ENCODE results near the gene ATAD5.

Gene ATAD5

GRCh38 chr17:30790279-30790678, 41.5 kb upstream of the ATAD5 start:
- H3K4me3 ChIP-seq (ENCODE audit: low read length) = no peak overlapping the region
- no peak overlapping the region for H3K27ac ChIP-seq (ENCODE audit: low read depth, low read length)
- no peaks in the 10 kb centered on the region for H3K9me2 ChIP-seq (replicated peaks; ENCODE audit: control insufficient read depth, low read length)
- H3K36me3 ChIP-seq (ENCODE audit: control insufficient read depth, low read length) = peaks cover 80% of the 10 kb centered on the region
- H3K4me2 ChIP-seq (ENCODE audit: low read length) = no peak overlapping the region
- H3K4me1 ChIP-seq (ENCODE audit: control insufficient read depth, low read length) = no peaks in the 10 kb centered on the region
- H4K20me1 ChIP-seq (ENCODE audit: control insufficient read depth, insufficient read depth, low read depth, low read length) = no peaks in the 10 kb centered on the region
- peaks cover 59% of the 10 kb centered on the region for H3F3A ChIP-seq (ENCODE audit: control insufficient read depth, insufficient read depth)
- no peaks in the 10 kb centered on the region for H3K79me2 ChIP-seq (ENCODE audit: control insufficient read depth, low read length)
- H3K9me3 ChIP-seq (ENCODE audit: control insufficient read depth, insufficient read depth, low read length) = no peaks in the 10 kb centered on the region
- TF ChIP-seq EZH2phosphoT487 (IDR thresholded peaks at IDR 0.05; ENCODE audit: borderline replicate concordance, low read length) = no peak
- no peak for TF ChIP-seq CTCF (IDR thresholded peaks at IDR 0.05; ENCODE audit: low read depth, low read length, poor library complexity, severe bottlenecking)
- H3K27me3 ChIP-seq (ENCODE audit: control insufficient read depth, low read length) = no peaks in the 10 kb centered on the region

GRCh38 chr17:30793282-30793977, 38.3 kb upstream of the ATAD5 start:
- Histone ChIP-seq H4K20me1 (ENCODE audit: control insufficient read depth, insufficient read depth, low read depth, low read length) (no peaks in the 10 kb centered on the region), H3K36me3 (ENCODE audit: control insufficient read depth, low read length) (peaks cover 77% of the 10 kb centered on the region), H3K9me3 (ENCODE audit: control insufficient read depth, insufficient read depth, low read length) (no peaks in the 10 kb centered on the region), H3K4me1 (ENCODE audit: control insufficient read depth, low read length) (no peaks in the 10 kb centered on the region), H3F3A (ENCODE audit: control insufficient read depth, insufficient read depth) (peaks cover 56% of the 10 kb centered on the region), H3K9me2 (replicated peaks; ENCODE audit: control insufficient read depth, low read length) (no peaks in the 10 kb centered on the region), H3K27ac (ENCODE audit: low read depth, low read length) (no peak overlapping the region), H3K79me2 (ENCODE audit: control insufficient read depth, low read length) (no peaks in the 10 kb centered on the region; the same call in 1 of the 2 replicates), H3K4me3 (ENCODE audit: low read length) (no peak overlapping the region), H3K4me2 (ENCODE audit: low read length) (no peak overlapping the region), H3K27me3 (ENCODE audit: control insufficient read depth, low read length) (no peaks in the 10 kb centered on the region)
- no peak for TF ChIP-seq EZH2phosphoT487 (IDR thresholded peaks at IDR 0.05; ENCODE audit: borderline replicate concordance, low read length)
- no peak for TF ChIP-seq CTCF (IDR thresholded peaks at IDR 0.05; ENCODE audit: low read depth, low read length, poor library complexity, severe bottlenecking)

DNA sequence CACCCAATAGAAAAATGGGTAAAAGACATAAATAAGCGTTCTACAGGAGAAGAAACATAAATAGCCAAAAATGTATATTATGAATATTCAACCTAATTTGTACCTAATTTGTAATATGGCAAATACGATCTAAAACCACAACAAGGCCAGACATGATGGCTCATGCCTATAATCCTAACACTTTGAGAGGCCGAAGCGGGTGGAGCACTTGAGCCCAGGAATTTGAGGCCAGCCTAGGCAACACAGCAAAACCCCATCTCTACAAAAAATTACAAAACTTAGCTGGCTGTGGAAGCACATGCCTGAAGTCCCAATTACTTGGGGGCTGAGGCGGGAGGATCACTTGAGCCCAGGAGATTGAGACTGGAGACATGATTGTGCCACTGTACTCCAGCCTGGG, 37.4 kb upstream of the ATAD5 start:
- no peaks in the 10 kb centered on the region for H3K9me2 ChIP-seq (replicated peaks; ENCODE audit: control insufficient read depth, low read length)
- TF ChIP-seq CTCF (IDR thresholded peaks at IDR 0.05; ENCODE audit: low read depth, low read length, poor library complexity, severe bottlenecking) = no peak
- TF ChIP-seq EZH2phosphoT487 (IDR thresholded peaks at IDR 0.05; ENCODE audit: borderline replicate concordance, low read length) = no peak
- H4K20me1 ChIP-seq (ENCODE audit: control insufficient read depth, insufficient read depth, low read depth, low read length) = no peaks in the 10 kb centered on the region
- H3K4me1 ChIP-seq (ENCODE audit: control insufficient read depth, low read length) = no peaks in the 10 kb centered on the region
- no peak overlapping the region for H3K27ac ChIP-seq (ENCODE audit: low read depth, low read length)
- peaks cover 50% of the 10 kb centered on the region for H3F3A ChIP-seq (ENCODE audit: control insufficient read depth, insufficient read depth)
- no peaks in the 10 kb centered on the region for H3K9me3 ChIP-seq (ENCODE audit: control insufficient read depth, insufficient read depth, low read length)
- no peaks in the 10 kb centered on the region for H3K27me3 ChIP-seq (ENCODE audit: control insufficient read depth, low read length)
- H3K36me3 ChIP-seq (ENCODE audit: control insufficient read depth, low read length) = peaks cover 72% of the 10 kb centered on the region
- H3K4me3 ChIP-seq (ENCODE audit: low read length) = no peak overlapping the region
- H3K4me2 ChIP-seq (ENCODE audit: low read length) = no peak overlapping the region
- no peaks in the 10 kb centered on the region; the same call in 1 of the 2 replicates for H3K79me2 ChIP-seq (ENCODE audit: control insufficient read depth, low read length)

All from DOHH2 (cell line).